ENCODE data around the gene STXBP1.

DNA sequence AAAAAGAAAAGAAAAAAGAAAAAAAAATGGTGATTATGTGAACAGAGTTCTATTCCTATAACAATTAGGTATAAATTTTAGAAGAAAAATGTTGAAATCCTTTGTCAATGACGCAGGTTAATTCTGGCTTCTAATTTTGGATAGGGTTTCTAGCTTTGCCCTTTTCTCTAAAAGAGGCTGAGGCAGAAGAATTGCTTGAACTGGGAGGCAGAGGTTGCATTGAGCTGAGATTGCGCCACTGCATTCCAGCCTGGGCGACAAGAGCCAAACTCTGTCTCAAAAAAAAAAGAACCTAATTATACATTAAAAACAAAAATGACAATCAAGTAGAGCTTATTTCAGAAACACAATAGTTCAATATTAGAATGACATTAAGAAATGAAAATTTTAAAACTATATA is 2.9 kb downstream of the STXBP1 start:
- TF ChIP-seq, protein P1, sequence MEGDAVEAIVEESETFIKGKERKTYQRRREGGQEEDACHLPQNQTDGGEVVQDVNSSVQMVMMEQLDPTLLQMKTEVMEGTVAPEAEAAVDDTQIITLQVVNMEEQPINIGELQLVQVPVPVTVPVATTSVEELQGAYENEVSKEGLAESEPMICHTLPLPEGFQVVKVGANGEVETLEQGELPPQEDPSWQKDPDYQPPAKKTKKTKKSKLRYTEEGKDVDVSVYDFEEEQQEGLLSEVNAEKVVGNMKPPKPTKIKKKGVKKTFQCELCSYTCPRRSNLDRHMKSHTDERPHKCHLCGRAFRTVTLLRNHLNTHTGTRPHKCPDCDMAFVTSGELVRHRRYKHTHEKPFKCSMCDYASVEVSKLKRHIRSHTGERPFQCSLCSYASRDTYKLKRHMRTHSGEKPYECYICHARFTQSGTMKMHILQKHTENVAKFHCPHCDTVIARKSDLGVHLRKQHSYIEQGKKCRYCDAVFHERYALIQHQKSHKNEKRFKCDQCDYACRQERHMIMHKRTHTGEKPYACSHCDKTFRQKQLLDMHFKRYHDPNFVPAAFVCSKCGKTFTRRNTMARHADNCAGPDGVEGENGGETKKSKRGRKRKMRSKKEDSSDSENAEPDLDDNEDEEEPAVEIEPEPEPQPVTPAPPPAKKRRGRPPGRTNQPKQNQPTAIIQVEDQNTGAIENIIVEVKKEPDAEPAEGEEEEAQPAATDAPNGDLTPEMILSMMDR (IDR thresholded peaks at IDR 0.05): no peak
- TF ChIP-seq POLR2AphosphoS5 (IDR thresholded peaks at IDR 0.05) (no peak), POLR2A (IDR thresholded peaks at IDR 0.05) (no peak)

Data from stomach (tissue), 4 donors.